Myocyte (in vitro differentiated cells): ENCODE data around the gene DDRGK1. TPM values are rescaled to one million over a fixed set of nuclear protein-coding genes. Genes with fewer than 3 reads are reported as not detected.
"Not testable (repeated sequence)": the region's sequence is repeated elsewhere in the genome, so short reads cannot be mapped to it uniquely, and the experiment has no call there.

Experiments
- DNase-seq: peaks from one replicate; pipeline ENCODE4 v3.0.0-alpha.2; 2012; ENCODE audit warnings: low read depth
- total RNA-seq: library from RNA; depleted of rRNA; stranded (reverse); fragments of >200 nt; gene quantifications from 2 replicates; pipeline ENCODE4 v1.2.3, GENCODE V29; 2014

Gene DDRGK1
- total RNA-seq, 1 donor from 2014 or later: 58.7 TPM

DNA sequence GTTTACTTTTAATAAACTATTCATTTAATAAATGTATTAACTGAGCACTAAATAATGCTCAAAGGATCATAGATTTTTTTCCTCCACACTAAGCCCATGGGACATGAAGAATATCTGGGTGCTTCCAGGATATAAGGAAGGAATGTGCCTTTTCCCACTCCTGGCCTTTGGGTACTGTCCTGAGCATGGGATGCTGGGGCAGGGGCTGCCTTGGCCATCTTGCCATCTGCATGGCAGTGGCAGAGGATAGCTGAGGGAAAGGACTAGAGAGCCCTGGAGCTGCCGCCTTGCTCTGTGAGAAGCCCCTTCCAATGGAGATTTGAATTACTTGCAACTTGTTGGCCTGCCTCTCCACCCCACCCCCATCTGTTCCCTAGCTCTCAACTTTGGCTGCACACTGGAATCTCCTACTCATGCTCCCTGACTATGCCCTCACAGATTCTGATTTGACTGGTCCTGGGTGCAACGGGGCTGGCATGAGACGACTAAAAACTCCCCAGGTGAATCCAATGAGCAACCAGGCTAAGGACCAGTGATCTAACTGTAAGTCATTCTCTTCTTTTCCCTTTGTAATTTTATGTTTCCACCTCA lies 15.6 kb downstream of the DDRGK1 start:
- DNase-seq: no peak

DNA sequence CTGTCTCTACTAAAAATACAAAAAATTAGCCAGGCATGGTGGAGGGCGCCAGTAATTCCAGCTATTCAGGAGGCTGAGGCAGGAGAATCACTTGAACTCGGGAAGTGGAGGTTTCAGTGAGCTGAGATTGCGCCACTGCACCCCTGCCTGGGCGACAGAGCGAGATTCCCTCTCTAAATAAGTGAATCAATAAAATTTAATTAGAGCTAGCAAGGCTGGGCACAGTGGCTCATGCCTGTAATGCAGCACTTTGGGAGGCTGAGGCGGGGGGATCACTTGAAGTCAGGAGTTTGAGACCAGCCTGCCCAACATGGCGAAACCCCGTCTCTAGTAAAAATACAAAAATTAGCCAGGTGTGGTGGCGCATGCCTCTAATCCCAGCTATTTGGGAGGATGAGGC lies 16.6 kb downstream of the DDRGK1 start:
- not testable (repeated sequence) for DNase-seq

DNA sequence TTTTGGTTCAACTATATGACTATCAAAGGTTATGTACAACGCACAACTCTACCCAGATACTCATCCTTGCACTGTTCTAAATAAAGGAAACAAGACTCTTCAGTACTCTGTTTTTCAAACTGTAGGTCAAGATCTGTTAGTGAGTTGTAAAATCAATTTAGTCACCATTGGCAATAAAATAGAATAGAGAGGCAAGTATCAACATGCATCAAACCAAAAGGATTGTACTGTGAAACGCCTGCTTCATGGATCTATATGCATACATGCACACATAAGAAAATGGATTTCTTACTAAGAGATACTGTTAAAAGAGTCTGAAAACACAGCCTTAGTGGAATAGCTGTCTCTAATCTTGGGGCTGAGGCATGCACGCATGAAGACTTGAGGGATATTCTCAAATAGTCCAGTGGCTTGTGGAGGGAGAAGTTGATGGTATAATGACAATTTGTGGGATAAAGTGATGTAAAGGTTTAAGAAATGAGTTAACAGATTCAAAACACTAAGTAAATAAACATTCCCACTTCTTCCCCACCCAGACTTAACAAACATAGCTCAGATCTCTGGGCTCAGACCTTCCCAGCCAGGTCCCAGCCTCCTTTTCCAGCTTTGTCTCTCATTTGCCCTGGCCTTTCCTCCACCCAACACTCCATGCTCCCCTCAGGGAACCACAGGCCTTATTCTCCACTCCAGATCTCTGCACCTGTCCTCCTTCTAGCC lies 20.4 kb downstream of the DDRGK1 start:
- DNase-seq: no peak

DNA sequence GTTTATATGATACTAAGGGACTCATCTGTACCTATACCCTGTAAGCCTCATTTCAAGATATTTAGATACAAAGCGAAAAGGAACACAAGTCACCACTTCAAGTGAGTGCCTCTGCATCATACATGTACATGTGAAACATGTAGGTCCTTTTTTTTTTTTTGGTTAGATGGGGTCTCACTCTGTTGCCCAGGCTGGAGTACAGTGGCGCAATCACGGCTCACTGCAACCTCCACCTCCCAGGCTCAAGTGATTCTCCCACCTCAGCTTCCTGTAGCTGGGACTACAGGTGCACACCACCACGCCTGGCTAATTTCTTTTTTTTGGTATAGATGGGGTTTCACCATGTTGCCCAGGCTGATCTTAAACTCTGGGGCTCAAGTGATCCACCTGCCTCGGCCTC lies 22.1 kb downstream of the DDRGK1 start:
- not testable (repeated sequence) for DNase-seq

DNA sequence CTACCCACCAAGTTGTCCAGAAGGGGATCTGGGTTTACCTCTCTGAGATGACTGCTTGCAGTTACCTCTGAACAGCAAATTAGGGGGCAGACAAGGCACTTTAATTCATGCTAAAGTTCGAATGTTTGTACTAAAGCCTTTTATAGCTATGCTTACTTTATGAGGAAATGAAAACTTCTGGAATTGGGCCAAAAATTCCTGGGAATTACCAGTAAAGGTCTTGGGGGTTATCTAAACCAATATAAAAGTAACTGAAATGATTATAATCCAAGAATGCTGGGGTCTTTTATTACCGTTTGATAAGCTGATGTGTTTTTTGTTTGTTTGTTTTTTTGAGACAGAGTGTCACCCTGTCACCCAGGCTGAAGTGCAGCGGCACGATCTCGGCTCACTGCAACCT lies 23.2 kb downstream of the DDRGK1 start:
- no peak for DNase-seq

DNA sequence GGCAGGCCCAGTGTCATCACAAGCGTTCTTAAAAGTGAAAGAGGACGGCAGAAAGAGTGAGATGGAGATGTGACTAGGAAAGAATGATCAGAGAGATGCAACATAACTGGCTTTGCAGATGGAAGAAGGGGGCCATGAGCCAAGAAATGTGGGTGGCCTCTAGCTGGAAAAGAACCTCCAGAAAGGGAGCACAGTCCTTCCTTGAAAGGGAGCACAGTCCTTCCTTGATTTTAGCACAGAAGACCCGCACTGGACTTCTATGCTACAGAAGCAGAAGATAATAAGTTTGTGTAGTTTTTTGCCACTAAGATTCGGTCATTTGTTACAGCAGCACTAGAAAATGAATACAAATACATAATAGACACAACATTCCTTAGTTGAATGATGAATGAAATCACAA lies 24.2 kb downstream of the DDRGK1 start:
- no peak for DNase-seq

DNA sequence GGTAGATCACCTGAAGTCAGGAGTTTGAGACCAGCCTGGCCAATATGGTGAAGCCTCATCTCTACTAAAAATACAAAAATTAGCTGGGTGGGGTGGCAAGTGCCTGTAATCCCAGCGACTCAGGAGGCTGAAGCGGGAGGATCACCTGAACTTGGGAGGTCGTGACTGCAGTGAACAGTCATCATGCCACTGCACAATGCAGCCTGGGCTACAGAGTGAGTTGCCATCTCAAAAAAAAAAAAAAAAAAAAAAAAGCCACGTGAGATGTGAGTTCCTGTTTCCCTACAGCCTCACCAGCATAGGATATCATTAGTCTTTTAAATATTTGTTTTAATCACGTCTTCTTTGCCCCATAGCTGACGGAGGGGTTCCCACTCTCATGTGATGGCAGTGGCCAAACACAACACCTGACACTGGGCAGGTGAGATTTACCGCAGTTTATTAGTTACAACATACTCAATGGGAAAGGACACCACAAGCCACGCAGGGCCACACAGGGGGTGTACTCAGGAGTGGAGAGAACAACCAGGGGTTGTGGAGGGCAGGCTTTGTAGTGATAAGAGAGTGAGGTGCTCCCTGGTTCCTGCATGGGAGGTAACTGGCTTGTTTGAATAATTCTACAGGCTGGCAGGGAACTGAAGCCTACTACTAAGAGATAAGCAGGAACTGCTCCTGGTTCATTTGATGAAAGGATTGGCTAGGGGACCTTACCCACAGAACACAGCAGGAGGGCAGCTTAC lies 26.6 kb downstream of the DDRGK1 start:
- no peak for DNase-seq

DNA sequence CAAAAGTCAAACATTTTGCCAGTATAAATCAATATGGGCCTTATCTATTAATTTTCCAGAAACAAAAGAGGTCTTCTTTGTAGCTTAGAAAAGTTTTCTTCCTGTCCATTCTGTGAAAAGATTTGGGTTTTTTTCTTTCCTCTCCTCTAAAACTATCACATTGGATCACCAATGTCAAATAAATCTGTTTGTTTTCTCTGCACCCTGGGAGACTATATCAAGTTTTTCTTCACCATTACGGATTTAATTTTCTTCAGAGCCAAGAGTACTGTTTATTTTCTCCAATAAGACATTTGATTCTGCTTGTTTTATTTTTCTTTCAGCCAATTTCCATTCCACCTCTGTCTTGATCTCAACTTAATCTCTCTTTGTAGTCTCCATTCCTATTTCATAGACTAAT lies 29.2 kb downstream of the DDRGK1 start:
- DNase-seq: no peak

DNA sequence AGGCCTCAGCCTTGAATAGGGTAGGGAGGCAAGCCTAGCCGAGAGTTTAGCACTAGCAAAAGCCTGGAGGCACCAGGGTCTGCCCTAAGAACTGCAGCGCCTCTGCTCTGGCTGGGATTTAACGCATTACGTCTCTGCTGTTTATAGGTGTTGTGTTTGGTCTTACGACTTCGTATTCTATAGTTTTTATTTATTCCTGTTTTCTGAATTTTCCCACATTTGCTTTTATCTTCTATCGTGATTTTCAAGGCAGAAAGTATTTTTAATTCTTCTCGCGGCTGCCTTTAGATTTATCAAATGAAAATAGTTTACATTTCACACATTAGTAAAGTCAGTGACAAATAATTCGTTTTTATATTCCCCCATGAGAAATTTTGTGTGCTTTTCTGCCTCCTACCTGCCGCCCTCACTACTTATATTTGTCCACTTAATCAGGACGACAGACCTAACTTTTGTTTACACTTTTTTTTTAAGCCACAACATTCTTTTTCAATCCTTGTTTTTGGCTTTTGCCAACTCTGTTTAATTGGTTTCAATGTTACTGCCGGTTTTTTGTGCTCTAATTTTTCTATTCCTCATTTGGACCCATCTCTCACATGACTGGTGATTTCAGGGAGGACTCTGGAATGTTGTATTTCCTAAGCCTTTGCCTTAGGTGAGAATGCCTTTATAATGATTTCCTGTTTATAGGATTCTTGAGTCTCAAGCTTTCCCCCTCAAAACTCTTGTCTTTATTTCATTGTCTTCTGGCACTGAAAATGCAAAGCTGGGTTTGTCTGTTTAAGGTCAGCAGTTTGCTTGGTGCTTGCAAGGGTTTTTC lies 29.8 kb downstream of the DDRGK1 start:
- DNase-seq: no peak

DNA sequence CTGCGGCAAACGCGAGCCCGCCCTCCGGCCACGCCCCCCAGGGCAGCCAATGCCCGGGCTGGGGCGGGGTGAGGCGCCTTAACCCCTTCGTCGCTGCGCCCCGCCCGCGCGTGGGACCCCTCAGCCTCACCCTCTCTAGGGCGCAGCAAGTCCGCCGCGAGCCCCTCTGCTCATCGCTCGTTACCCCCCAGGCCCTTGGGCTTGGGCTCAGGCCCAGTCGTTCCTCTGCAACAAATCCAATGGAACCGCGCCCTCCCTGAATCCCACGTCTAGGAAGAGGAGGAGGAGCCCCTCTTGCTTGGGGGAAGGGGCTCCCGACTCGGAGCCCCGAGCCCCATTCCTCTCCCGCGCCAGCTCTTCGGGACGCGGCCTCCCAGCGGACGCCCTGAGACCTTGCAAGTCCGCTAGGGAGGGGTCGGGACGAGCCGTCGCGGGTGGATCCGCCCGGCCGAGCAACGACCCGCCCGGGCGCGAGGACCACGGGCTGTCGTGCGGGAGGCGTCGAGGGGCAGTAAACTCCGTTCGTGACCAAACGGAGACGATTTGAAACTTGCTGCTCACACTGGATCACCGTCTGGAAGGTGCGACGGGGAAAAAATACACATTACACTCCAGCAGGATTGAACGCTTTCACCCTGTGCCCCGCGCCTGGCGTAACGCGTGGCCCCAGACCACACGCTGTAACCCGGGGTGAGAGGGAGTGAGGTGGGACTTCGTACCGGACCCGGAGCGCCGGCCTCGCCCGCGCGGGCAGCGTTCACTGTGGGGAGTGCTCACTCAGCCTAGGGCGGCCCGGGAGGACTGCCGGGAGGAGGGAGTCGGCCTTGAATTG lies 30.7 kb downstream of the DDRGK1 start:
- DNase-seq: peak; percentile 83

DNA sequence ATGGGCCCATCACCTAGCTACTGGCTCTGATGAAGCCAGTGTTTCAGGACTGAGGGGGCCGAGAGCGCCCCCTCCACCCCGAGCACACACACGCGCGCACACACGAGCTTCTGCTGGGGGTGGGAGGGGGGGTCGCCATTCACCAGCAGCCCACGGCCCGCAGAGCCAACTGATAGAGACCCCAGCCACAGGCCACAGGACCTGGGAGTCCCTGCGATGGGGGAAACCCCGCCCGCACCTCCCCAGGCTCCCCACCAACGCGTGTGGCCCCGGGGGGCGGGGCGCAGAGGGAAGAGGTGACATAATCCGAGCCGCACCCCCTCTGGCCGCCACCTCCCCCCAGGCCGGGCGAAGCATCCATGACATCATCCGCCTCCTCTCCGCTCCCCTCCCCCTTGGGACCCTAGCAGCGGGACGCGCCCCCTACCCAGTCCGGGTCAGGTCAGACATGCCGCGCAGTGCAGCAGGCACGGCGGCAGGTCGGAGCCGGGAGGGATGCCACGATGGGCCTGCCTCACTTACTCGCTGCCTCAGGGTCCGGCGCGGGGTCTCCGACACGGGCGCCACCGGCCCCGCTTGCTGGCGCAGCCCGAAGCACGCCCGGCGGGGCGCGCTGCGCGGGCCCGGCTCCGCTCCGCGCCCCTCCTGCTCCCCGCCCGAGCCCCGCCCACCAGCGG lies 31.4 kb downstream of the DDRGK1 start, which contains the start of gene LZTS3:
Gene LZTS3 (minus strand): TSS at position 617 of the 677 bp plus-strand sequence. CDS start 6,386 bp downstream, outside the sequence.
- peak; percentile 62 for DNase-seq

DNA sequence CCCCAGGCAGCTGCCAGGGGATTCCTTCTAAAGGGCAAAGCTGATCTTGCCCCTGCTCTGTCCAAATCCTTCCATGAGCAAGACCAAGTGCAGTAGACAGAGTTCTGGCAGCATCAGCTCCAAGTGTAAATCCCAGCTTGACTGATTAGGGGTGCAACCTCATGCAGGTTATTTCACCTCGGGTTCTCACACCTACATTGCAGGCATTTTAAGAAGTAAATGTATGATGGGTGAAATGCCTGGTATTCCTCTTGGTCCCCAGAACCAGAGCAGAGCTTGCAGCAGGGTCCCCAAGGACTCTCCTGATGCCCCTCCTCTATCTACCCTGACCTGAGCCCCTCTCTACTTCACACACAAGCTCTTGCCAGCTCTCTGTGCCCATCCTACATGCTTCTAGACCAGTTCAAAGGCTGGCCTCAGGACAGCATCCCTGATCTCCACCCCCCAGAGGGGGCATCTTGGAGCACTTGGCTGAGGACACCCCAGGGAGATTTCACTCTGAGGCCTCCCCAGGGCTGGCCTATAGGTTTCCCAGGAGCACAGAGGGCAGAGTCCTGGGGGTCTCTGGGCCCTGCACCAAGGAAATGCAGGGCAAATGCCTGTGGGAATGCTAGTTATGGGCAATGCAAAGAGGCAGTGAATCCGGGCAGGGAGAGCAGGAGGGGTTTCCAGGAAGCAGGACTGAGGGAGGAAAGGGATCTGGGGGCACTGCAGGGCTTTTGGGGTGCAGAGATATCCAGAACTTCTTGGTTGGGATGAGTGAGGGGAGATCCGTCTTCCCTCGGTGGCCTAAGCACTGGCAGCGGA lies 32.2 kb downstream of the DDRGK1 start:
- no peak for DNase-seq

DNA sequence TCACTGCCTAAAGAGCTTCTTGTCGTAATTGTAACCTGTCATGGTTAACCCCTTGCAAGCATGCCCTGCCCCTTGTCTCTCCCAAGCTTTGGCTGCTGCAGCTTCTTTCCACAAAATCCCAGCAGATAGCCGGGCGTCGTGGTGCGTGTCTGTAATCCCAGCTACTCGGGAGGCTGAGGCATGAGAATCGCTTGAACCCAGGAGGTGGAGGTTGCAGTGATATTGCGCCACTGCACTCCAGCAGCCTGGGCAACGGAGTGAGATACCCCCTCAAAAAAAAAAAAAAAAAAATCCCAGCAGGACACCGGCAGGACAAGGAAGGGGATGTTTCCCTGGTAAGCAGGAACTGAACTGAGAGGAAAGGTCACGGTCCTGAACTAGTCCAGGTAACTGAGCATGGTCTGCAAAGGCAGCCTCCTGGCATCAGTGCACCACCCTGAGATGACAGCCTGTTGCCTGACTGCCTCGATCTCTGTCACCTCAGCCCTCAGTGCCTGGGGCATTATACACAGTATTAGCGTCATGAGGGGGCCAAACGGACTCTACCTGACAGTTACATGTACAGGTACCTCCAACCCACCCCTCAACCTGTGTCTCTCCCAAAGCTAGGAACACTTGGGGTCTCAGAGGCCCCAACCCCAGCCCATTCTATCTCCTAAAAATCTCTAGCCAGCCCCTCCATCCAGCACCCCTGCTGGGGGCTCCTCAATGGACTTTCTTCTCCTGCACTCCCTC lies 32.9 kb downstream of the DDRGK1 start:
- DNase-seq: no peak

DNA sequence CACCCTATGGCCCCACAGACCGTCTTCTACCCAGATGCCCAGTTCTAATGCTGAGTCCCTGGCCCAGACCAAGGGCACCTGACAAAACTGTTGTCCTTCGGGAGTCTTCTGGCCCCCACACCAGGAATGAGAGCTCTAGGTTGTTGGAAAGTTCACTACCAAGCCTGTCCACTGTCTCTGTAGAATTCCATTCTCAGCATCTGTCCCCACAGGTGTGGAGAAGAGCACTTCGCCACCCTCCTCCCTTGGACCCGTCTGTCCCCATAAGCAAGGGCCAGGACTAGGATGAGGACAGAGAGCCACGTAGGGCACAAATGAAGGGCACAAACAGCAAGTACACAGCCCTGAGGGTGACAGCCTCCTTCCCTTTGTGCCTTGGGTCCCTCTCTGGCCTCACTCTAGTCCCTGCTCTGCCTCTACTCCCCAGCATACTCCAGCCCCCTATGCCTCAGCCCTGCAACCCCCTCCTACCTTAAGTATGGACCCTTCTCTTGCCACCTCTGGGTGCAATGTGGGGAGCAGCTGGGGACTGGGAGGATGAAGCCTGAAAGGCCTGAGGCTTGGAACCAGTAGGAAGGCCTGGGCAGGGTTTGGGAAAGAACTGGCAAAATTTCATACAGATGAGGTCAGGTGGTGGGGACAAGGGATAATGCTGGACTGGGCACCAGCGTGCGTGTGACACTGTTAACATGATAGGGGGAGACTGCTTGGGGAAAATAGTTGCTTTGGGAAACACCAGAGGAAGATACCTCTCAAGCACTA lies 35.5 kb downstream of the DDRGK1 start:
- no peak for DNase-seq

DNA sequence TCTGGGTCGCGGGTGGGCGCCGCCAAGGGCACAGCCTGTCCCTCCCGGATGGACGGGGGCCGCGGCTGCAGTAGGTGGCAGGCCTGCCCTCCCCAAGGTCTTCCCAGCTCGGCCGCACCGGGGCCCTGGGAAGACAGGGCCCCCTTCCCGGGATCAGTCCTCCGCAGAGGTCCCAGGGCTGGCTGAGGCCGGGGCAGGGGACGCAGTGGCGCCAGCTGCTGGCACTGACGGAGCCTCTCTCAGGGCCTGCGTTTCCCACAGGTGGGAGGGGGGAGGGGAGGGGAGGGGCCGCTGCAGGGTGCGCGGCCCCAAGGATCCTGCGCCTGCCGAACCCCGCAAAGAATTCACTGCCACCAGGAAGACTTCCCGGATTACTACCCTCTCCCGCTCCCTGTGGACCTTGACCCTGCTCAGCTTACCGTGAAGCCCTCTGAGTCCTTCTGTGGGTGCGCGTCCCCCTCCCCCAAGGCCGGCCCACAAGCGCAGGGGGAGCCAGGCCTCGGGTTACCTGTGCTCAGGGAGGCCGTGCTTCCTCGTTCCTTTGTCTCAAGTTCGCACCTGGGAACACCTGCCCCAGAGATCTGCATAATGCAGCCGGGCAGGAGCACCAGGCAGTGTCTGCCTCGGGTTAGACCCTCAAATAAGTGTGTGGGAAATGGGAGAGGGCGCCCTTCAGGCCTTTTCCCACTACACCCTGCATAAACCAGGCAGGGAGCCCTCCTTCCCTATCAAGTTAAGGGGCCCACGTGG lies 36.2 kb downstream of the DDRGK1 start:
- DNase-seq: no peak

DNA sequence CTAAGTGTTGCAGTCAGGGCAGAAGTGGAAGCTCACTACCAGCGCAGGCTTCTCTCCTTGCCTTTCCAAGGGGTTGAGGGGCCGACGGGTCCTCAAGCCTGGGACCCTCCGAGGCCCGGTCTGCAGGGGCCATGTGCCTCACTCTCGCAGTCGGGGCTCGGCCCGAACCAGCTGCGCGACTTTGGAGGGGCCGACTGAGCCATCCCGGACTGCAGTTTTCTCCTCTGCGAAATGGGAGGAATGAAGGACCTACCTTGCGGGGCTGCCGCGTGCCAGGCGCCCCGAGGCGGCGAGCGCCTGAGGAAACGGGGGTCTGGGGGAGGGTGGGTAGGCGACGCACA lies 36.8 kb downstream of the DDRGK1 start:
- DNase-seq: no peak

DNA sequence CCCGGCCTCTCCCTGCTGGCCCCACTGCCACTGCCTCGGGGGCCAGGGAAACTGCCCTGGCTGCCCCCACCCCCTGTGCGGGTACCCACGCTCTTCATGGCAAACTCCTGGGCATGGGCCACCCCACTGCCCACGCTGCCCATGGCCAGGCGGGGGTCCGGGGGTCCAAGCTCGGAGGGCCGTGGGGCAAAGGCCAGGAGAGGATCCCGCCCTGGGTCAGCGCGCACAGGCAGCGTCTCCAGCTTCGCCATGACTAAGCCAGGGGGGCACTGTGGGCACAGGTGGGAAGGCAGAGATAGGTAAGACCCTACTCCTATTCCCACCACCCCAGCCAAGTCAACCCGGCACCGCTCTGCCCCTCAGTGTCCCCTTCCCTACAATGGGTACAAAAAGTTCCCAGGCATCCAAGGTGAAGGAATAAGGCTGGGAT lies 37.6 kb downstream of the DDRGK1 start:
- no peak for DNase-seq
